SHP77 treated with DMSO at 0.1 percent for 48 hours (cell line): Measurements from ENCODE around the gene M6PR.
"Not testable (repeated sequence)": the region's sequence is repeated elsewhere in the genome, so short reads cannot be mapped to it uniquely, and the experiment has no call there.

ENCODE experiments used
- DNase-seq: peaks from one replicate; lab custom pipeline; 2025; lab: John Stamatoyannopoulos, UW

Gene M6PR

DNA sequence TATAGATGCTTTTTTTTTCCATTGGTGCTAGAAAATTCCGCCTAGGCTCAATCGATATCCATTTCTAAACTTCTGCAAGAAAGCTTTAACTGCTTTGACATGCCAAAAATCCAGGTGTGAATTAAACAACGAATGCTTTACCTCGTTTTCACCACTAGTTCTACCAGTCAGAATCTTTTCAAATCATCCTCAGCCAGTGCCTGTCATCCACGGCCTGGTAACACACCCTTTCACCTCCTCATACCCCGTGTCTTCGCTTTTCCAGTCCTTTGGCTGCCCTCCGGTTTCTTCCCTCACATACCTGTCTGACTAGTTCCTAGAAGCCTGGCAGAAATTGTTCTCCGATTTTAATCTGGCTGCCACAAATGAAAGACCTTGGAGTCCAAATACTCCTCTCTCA lies 36.5 kb downstream of the M6PR start:
- DNase-seq, result no peak

DNA sequence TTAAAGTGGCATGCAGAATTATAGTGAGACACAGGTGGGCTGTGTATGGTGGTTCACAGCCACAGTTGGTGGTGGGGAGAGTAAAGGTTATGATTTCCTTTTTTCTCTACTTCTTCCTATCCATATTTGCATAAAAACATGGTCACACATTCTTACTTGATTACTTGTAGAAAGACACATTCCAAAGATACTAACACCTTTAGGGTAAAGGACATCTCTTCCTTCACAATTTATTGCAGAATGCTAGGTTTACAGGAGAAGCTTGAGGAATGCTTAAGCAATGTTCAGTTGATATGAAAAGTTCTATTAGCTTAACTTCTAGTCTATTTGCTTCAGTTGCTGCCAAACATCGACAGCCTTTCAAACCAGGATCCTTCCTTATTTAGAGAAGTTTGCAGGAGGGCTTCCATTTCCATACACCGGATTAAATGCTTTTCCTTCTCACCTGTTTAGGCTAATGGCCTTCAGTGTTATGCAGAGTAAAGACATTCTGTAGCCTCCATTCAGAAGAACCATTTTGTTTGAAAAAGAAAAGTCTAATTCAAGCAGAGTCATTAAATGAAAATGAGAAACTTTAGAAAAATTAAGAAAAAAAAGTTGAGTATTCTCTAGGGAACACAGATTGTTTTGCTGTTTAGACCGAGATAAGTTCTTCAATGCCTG lies 37.7 kb downstream of the M6PR start:
- DNase-seq, result no peak

DNA sequence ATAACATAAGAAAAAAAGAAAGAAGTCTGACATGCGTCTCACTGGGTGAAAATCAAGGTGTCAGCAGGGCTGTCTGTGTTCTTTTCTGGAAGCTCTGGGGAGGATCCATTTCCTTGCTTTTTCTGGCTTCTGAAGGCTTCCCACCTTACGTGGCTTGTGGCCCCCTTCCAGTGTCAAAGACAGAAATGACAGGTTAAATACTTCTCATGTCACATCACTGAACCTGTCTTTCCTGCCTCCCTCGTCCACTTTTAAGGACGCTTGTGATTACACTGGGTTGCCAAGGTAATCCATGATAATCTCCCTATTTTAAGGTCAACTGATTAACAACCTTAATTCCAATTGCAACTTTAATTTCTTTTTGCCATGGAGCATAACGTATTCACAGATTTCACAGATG lies 39.7 kb downstream of the M6PR start:
- DNase-seq, result no peak

DNA sequence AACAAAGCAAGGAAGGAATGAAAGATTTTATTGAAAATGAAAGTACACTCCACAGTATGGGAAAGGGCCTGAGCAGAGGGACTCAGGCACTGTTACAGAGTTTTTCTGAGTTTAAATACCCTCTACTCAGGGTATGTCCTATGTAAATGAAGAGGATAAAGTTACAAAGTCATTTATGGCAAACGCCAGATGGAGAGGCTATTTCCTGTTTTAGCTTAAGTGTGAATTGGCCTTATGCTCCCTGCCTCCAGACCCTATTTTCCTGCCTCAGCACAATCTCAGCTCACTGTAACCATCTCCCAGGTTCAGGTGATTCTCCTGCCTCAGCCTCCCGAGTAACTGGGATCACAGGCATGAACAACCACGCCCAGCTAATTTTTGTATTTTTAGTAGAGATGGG lies 41.9 kb downstream of the M6PR start:
- no peak for DNase-seq

DNA sequence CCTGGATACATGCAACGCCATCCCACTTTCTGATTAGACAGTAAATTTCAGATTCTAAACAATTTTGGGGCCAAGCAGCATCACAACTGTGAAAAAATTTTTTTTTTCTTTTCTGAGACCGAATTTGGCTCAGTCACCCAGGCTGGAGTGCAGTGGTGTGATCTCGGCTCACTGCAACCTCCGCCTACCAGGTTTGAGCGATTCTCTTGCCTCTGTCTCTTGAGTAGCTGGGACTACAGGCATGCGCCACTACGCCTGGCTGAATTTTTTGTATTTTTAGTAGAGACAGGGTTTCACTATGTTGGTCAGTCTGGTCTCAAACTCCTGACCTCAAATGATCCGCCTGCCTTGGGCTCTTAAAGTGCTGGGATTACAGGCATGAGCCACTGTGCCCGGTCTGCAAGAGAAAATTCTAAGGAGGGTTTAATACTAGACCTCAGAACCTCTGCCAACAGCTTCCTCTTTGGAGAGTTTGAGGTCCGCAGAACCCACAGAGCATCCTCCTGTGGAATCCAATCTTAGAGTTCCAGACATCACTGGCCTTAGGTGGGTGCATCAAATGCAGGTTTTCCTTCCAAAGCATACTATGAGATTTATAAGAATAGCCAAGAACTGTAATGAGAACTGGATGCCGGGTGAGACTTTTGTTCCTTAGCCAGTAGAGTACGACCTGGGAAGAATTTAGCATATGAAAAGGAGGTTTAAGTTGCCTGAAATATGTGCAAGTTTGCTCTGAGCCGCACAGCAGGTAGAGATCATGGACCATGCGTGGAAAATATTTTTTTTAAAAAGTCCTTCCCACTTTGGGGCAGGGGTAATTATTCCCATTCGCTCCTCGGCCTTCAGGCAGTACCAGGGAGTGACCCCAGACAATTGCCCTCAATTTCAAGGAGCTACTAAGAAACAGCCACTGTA lies 42.9 kb downstream of the M6PR start:
- no peak for DNase-seq

DNA sequence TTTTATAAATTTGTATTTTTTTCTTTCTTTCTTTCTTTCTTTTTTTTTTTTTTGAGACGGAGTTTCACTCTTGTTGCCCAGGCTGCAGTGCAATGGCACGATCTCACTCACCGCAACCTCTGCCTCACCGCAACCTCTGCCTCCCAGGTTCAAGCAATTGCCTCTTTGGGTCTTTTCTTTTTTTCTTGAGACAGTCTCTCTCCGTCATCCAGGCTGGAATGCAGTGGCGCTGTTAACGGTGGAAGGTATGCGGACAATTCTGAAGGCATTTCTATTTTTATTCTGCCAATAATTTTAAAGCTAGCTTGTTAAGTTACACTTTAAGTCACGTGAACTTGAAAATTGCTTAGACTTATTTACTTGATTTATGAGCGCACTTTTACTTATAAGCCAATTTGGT lies 43.9 kb downstream of the M6PR start:
- DNase-seq, result no peak

DNA sequence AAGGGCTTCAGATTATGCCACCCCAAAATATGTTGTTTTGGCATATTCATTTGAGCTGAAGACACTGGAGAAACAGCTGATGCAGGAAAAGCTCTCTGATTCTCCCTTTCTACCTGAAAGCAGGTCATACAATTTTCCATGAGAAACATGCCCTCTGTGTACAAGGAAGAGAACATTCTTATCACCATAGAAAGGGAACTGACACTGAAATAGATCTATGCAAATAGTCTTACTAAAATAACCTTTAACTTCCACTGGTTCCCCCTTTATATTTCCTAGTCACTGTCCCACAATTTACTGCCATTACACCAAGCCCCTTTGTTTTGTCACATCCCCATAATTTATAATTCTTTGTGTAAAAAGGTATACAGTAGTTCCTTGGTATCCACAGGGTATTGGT lies 44.8 kb downstream of the M6PR start:
- DNase-seq, result no peak

DNA sequence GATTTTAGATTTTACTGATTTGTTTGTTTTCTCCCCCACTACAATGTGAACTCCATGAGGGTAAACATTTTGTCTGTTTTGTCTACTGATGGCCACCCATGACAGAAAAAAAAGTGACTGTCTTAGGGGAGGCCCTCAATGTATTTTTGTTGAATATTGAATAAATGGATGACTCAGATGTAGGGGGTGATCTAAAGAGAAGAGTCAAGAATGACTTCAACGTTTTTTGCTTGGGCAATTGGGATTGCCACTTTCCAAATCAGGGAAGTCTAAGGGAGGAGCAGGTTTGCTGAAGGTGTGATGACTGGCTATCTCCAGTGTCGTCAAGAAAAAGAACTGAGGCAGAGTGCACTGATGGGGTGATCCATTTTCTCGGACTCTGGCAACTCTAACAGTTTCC lies 45.8 kb downstream of the M6PR start:
- DNase-seq, result no peak

DNA sequence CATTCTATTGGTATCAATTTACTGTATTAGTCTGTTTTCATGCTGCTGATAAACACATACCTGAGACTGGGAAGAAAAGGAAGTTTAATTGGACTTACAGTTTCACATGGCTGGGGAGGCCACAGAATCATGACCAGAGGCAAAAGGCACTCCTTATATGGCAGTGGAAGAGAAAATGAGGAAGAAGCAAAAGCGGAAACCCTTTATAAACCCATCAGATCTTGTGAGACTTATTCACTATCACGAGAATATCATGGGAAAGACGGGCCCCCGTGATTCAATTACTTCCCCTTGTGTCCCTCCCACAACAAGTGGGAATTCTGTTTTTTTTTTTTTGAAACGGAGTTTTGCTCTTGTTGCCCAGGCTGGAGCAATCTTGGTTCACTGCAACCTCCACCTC lies 46.7 kb downstream of the M6PR start:
- DNase-seq, result not testable (repeated sequence)

DNA sequence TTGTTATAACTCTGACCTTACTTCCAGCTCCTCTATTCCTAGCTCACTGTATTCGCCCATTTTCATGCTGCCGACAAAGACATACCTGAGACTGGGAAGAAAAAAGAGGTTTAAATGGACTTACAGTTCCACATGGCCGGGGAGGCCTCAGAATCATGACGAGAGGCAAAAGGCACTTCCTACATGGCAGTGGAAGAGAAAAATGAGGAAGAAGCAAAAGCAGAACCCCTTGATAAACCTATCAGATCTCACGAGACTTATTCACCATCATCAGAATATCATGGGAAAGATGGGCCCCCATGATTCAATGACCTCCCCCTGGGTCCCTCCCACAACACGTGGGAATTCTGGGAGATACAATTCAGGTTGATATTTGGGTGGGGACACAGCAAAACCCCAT lies 49.6 kb downstream of the M6PR start:
- DNase-seq, result no peak

DNA sequence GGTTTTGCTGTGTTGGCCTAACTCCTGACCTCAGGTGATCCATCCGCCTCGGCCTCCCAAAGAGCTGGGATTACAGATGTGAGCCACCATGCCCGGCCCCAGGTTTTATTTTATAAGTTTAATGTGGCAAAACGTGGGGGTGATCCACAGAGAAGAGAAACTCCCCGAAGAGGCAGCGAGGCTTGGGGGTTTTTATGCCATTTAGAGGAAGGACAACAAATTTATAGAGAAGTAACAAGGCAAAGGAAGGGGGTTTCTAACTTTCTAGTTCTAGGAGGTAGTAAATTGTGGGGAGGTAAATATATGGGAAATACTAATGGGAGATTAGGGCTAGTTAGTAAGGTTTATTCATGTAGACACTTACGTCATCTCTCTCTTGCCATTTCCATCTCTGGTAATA lies 52.4 kb downstream of the M6PR start:
- DNase-seq, result no peak

DNA sequence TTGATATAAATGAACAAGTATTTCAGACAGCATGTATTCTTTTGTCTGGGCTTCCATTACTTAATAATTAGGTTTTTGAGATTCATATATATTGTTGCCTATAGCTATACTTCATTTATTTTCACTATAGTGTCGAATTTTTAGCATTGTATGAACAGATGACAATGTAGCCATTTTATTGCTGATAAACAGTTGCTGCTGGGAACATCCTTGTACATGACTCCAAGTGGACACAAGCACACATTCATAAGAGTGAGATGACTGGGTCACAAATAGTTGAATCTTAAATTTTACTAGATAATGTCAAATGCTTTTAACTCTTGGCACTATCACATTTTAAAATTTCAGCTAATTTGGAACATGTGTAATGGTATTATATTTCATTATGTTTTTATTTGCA lies 54.5 kb downstream of the M6PR start:
- DNase-seq, result no peak

DNA sequence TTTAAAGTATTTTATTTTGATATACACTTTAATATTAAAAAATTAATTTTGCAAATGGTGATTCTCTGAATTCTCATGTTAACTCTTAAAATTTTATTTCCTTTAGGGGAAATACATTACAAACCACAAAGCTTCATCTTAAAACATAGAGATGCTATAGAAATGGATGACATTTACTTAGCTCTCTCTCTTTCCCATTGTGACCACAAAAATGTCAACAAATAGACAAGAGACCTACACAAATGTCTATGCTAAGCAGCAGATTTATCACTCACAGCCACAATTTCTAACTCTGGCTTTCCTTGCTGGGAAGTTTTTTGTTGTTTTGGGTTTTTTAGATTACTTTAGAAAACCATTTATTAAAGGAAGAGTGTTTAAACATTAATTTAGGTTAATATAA lies 55.1 kb downstream of the M6PR start:
- no peak for DNase-seq

DNA sequence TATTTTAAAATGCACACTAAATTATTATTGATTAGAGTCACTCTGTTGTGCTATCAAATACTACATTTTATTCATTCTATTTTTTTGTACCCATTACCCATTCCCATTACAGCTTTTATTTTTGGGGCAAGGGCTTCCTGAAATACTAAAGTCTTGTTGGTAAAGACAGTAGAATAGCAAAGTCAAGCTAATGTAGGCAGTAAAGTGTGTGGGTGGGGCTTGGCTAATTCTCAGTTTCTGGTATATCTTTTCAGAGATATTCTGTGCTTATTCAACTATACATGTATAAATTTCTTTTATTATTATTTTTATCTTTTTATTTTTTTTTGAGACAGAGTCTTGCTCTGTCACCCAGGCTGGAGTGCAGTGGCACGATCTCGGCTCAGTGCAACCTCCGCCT lies 57.5 kb downstream of the M6PR start:
- DNase-seq, result no peak
